GM12801 (cell line): ENCODE results near the gene PCYT1A.

Source experiments
- CTCF ChIP-seq: IDR thresholded peaks from one replicate; pipeline ENCODE4 v1.5.1; 2011; ENCODE audit warnings: control low read depth; ENCODE audit not compliant: insufficient read length; ENCODE audit errors: extremely low read depth

Gene PCYT1A

GRCh38 chr3:196238612-196239560 lies 48.6 kb downstream of the PCYT1A start:
- TF ChIP-seq CTCF: no peak

- TF ChIP-seq CTCF: no peak
Measured at GRCh38 chr3:196237203-196237602, 50.3 kb downstream of the PCYT1A start.

- no peak for TF ChIP-seq CTCF
Measured at GRCh38 chr3:196236223-196236622, 51.3 kb downstream of the PCYT1A start.

GRCh38 chr3:196235452-196236122 lies 51.9 kb downstream of the PCYT1A start:
- no peak for TF ChIP-seq CTCF

GRCh38 chr3:196232882-196233251 lies 54.7 kb downstream of the PCYT1A start:
- TF ChIP-seq CTCF: no peak

GRCh38 chr3:196232154-196232881 lies 55.2 kb downstream of the PCYT1A start:
- no peak for TF ChIP-seq CTCF
